Bone marrow (tissue), 2 donors: ENCODE results near the gene CPT1C.

Experiments
- DNase-seq, 2 donors: peaks; one replicate each; lab custom pipeline; 2025; lab: John Stamatoyannopoulos, UW

Gene CPT1C

GRCh38 chr19:49758292-49758691 is 67.4 kb downstream of the CPT1C start:
- peak in 1 of 2 donors; percentile 48 for DNase-seq

GRCh38 chr19:49761249-49761624 is 70.3 kb downstream of the CPT1C start:
- DNase-seq: no peak

- DNase-seq: peak in 1 of 2 donors; percentile 61
Observed at GRCh38 chr19:49761625-49762311, 70.9 kb downstream of the CPT1C start.

- DNase-seq: no peak
Observed at GRCh38 chr19:49763230-49763629, 72.3 kb downstream of the CPT1C start, which contains the start of gene TSKS. TSKS (minus strand) TSS chr19:49763306; CDS start chr19:49763247, 59 bp downstream.
